HG03196 (cell line): ENCODE measurements around the gene CCDC200.
"Not testable (repeated sequence)": the region's sequence is repeated elsewhere in the genome, so short reads cannot be mapped to it uniquely, and the experiment has no call there.

Source experiments
- ATAC-seq: cut with Tn5 transposase; IDR thresholded peaks from one replicate; pipeline ENCODE4 v1.9.1; 2021; ENCODE audit not compliant: unreplicated experiment

CCDC200 gene

DNA sequence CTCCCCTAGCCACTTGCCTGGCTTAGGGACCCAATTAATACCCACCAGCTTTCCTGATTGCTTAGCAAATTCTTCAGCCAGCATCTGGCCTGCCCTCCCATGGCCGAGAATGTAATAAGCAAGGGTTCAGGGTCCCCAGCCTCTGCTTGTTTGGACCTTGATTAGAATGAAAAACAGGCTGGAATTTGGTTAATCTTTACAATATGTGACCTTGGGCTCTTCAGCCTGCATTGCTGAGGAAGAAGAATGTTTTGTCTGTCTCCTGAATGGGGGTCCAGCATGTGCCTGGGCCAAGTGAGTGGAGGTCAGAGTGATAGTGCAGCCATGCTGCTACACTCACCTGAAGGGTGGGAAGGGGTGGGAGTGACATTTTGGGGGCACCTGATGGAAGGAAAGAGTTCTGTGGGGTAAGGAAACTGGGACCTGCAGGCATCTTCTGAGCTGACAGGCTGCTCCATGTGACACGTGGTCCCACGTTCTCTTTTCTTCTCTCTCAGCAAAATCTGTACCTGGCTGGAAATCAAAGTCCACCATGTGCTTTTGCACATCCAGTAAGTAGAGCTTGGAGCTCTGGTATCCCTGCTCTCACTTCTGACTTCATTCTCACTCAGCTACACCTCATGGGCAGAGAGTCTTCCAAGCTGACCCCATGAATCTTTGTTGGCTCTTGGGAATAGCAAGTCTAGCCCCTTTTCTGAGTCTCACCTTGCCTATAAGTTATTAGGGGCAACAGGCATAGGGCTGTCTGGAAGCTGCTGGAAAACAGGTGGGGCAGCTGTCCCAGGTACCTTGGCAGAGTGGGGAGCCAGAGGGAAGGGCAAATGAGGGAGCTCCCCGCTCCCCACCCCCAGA lies 11.4 kb downstream of the CCDC200 start:
- ATAC-seq = no peak

DNA sequence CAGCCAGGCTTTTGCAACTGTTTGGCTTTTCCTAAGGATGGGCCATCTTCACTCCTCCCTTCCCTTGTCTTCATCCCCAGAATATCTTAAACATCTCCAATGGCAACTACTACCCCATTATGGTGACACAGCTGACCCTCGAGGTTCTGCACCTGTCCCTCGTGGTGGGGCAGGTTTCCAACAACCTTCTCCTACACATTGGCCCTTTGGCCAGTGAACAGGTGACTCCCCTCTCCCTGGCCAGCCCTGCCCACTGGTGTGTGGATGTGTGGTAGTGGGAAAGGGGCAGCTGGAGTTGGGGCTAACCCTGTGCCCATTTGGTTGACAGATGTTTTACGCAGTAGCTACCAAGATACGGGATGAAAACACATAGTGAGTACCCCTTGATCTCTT lies 12.1 kb downstream of the CCDC200 start:
- no peak for ATAC-seq

DNA sequence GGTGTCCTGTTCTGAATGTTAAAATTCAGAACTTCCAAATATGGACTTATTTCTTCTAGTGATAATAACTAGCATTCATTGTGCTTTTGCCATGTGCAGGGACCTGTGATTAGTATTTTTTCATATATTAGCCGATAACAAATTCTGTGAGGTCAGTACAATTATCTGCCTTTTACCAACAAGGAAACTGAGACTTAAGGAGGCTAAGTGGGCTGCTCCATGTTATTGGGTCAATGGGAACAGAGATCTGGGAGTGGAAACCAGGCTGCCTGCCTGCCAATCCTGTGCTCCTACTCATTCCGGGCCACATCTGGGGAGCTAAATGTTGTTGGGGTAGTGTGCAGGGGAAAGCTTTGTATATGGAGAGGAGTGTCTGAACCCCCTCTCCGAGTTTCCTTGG lies 13.1 kb downstream of the CCDC200 start:
- ATAC-seq = no peak

DNA sequence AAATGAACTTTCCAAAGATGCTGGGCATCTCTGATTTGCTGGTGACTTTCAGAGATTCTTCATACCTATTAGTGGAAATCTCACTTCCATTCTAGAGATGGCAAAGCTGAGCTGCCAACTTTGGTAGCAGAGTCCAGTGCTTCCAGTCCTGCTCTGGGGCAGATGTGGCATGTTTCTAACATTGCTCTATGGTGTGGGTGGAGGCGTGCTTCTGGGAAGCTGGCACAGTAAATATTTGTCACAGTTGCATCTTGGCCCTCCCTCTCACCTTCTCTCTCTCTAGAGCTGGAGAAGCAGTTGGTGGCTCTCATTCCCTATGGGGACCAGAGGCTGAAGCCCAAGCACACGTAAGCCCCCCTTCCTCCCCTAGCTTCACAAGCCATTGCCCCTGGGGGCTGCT lies 14.9 kb downstream of the CCDC200 start:
- ATAC-seq = no peak

DNA sequence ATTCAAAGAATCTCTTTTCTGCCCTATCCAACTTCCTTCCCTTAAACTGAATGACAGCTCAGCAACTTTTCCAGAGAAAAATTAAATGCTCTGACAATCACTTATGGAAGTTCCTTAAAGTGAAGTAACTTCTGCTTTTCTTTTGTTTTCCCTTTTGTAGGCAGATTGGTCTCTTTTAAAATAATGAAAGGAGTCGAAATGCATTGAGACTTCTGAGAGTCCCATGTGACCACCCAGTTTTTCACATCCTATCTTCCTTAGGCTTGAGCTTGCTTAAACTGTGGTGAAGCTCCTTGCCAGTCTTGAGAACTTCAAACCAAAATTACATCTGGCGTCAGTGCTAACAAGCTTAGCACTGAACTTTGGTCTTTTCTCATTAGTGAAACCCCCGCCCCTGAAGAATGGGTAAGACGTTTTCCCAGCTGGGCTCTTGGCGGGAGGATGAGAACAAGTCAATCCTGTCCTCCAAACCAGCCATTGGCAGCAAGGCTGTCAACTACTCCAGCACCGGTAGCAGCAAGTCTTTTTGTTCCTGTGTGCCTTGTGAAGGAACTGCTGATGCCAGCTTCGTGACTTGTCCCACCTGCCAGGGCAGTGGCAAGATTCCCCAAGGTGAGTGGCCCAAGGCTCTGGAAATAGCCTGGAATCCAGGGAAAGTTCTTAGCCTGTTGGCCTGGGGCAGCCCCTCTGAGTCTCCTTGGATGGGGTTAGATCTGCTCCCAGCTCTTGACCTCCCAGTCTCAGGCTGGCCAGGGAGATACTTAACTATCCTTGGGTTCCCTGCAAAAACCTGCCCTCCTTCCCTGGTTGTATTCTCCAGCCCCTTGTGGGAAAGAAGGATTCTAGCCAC lies 15.6 kb downstream of the CCDC200 start:
- no peak for ATAC-seq

DNA sequence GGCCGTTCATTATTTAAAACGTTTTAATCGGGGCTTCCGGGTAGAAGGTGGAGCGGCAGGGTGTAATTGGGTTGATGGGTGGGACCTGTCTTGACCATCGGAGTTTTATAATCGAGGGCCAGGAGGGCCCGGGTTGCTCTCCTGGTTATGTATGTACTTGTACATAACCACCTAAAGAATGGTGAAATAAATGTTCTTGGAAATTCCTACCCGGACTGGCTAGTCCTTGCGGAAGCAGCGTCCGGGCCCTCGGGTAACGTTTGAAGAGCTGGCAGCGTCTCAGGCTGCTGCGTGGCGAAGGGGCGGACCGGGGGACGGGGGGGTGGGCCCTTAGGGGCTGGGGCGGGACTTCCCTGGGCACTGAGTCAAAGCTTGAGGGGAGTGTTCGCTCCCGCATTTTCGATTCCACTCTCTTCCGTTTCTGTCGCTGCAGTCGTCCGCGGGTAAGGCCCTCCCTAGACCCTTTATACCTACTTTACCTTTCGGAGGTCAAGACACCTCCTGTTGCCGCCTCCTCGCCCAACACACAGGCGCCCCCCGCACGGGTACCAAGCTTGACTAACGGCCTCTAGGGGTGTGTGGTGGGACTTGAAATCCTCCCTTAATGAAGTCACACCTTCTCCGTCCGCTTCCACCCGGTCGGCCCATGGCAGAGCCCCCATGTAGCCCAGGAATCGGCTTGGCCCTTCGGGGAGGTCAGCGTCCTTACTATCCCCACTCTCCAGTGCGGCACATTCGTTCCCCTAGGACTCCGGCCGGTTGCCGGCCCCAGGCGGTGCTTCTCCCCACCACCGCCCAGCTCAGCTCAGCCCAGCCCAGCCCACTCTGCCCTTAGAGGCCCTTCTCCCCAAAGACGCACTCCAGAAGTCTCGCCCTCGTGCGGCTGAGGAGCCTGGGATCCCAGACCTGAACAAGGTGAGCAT lies 16.7 kb downstream of the CCDC200 start, which contains the start of gene TMEM106A:
TMEM106A (plus strand) TSS at position 396 of the 923 bp plus-strand sequence. CDS start 1,167 bp downstream, outside the sequence.
- ATAC-seq = peak; percentile 60

DNA sequence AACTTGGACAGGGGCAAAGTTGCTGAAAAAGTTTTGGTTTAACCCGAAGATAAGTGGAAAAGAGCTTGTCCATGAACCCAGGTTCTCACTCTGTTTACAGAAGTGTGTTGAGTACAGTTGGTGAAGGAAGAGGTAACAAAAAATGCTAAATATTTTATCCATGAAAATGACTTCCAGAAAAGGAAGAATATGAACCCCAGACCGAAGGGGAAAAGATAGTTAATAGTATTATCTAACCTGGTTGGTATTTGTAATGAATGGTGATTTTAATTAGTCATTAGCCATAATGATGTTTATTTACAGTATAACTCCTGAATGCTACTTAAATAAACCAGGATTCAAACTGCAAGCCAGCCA lies 17.3 kb downstream of the CCDC200 start:
- ATAC-seq = no peak

DNA sequence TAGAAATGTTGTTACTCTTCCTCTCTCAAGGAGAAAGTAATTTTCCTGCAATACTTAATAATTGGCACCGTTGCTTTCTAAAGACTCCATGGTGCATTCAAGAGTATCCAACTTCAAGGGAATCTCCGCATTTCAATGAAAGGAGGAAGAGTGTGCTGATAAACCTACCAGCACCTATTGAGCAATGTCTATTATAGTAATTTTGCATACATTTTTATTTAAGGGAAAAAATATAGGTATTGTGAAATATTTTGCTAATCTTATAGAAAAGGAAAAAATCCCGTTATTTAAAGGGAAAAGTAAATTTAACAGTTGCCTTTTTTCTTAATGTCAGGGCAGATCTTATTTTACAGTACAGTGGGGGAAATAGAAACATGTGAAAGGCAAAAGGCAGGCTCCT lies 17.8 kb downstream of the CCDC200 start:
- no peak for ATAC-seq

DNA sequence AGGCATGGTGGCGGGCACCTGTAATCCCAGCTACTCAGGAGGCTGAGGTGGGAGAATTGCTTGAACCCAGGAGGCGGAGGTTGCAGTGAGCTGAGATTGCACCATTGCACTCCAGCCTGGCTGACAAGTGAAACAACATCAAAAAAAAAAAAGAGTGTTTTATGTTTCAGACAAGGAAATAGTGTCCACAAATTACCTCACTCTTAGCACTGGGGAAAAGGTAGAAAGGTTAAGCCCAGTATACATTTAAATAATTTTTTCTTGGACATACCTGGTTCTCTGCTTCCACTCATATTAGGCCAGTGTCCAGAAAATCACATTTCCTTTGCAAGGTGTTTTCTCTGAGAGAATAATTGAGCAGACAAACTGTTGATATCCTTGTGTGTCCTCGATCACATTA lies 25.4 kb downstream of the CCDC200 start:
- ATAC-seq = not testable (repeated sequence)

DNA sequence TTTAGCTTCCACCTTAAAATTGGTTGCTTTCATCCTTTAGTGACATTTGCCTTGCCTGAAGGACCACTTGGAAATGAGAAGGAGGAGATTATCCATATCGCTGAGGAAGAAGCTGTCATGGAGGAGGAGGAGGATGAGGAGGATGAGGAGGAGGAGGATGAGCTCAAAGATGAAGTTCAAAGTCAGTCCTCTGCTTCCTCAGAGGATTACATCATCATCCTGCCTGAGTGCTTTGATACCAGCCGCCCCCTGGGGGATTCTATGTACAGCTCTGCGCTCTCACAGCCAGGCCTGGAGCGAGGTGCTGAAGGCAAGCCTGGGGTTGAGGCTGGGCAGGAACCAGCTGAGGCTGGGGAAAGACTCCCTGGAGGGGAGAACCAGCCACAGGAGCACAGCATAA lies 28.3 kb downstream of the CCDC200 start:
- no peak for ATAC-seq

DNA sequence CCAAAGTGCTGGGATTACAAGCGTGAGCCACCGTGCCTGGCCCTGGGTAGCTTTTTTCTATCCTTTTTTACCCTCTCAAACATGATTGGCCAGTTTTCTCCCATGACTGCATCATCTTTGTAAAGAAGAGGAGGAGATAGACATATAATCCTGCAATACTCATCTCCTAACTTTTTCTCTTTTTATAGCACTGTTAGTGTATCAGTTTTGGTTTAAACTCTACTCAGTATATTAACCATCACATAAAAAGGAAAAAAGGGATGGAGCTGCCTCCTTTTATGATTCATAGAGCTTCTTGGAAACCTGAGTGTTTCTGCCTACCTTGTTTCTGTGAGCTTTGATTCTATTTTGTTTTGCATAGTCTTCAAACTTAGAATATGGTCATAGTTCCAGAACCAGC lies 28.8 kb downstream of the CCDC200 start:
- ATAC-seq = no peak

DNA sequence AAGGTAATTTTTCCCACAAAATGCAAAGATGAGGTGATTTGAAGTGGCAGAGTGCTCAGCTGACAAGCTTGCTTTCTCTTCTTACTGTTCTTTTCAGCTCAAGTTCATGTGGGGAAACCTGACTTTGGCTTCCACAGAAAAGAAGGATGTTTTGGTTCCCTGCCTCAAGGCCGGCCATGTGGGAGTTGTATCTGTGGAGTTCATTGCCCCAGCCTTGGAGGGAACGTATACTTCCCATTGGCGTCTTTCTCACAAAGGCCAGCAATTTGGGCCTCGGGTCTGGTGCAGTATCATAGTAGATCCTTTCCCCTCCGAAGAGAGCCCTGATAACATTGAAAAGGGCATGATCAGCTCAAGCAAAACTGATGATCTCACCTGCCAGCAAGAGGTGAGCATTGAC lies 35.2 kb downstream of the CCDC200 start:
- ATAC-seq = no peak

DNA sequence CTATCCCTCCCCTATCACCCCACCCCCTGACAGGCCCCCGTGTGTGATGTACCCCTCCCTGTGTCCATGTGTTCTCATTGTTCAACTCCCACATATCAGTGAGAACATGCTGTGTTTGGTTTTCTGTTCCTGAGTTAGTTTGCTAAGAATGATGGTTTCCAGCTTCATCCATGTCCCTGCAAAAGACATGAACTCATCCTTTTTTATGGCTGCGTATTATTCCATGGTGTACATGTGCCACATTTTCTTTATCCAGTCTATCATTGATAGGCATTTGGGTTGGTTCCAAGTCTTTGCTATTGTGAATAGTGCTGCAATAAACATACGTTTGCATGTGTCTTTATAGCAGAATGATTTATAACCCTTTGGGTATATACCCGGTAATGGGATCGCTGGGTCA lies 41.8 kb downstream of the CCDC200 start:
- not testable (repeated sequence) for ATAC-seq

DNA sequence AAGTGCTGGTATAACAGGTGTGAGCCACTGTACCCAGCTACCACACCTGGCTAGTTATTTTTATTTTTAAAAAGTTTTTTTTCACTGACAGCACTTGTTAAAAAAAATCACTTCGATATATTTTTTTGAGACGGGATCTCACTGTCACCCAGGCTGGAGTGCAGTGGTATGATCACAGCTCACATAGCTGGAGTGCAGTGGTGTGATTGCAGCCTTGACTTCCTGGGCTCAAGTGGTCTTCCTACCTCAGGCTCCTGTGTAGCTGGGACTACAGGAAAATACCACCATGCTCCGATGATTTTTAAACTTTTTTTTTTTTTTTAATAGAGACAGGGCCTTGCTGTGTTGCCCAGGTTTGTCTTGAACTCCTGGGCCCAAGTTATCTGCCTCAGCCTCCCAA lies 44.5 kb downstream of the CCDC200 start:
- ATAC-seq = no peak

DNA sequence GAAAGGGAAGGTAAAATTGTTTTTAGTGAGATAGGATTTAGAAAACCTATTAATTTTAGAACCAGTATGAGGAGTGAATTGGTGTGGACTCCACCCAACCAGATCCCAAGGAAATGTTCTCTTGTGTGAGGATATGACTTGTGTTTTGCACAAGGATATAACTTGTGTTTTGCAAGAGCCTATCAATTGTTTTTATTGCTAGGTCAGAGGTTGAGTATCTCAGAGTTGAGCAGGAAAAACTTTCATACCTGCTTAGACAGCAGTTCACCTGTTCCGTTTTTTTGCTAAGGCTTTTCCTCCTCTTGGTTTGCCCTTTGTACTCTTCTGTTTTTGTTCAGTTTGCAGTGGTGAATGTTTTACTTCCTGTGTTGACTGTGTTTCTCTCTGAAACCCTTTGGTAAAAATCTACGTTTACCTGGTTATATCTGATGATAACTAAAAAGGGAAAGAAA lies 52.3 kb downstream of the CCDC200 start:
- no peak for ATAC-seq

DNA sequence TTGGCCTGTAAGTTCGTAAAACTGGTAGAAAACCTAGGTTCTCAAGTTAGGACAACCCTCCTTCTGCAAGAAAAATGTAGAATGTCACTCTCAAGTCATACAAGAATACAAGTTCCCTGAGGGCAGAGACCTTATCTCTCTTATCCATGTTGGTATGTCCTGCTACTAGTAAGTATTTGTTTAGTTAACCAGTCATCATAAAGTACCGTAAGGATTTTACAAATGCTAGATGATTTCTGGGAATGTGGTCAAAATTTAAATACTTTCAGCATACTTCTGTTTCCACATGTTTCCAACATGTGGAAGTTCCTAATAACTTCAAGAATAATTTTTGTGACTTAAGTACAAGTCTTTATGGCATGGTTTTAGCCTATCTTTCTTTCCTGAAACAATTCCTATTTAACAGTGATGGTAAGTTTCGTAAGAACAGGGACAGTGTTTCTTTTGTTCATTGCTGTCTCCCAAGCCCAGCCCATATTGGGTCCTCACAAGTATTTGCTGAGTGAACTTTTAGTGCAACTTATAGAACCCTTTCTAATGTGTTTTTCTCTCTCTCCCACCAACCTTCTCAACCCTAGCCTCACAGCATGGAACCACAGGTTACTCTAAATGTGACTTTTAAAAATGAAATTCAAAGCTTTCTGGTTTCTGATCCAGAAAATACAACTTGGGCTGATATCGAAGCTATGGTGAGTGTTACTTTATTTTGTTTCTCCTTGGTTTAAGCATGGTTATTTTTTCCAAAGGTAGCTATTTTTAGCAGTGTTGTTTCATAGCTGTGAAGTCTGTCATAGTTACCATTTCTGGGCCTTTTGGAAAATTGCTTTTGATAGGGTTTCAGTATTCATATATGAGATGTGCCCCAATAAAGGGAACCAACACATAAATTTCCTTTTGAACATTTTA lies 53.0 kb downstream of the CCDC200 start:
- no peak for ATAC-seq

DNA sequence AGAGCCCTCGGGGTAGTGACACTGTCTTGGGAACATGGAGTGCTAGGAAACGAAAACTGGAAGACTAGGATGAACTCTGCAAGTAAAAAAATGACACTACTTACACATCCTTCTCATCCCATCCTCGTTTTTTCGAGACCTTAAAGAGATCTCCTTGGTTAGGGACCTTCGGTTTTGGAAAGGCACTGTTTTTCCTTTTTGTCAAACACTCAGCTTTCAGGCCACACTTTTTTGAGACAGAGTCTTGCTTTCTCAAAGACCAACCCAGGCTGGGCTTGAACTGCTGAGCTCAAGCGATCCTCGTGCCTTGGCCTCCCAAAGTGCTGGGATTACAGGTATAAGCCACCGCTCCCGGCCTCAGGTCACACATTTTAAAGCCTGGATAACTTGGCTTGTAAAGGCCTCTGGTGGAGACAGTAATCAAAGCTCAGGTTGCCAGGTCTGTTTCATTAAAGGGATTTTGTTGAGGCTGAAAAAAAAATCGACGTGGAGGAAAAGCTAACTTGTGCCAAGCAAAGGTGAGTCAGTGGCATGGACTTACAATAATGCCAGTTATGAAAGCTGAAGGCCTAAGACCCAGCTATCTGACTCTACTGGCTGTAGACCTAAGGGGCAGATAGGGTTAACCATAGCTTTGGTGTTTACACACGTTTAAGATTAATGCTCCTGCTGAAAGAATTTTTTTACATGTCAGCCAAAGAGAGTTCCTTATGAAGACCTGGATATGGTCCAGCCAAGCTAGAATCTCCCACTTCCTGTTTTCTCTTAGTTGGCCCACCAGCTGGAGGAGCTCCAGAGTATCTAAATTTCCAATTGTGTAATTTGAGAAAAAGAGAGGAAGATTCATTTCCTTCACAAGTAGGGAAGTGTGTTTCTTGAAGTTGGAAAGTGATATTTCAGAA lies 56.6 kb downstream of the CCDC200 start:
- ATAC-seq = no peak
